Endothelial cell of hepatic sinusoid (primary cell): ENCODE results near the gene IRF3.
"Not testable (repeated sequence)": the region's sequence is repeated elsewhere in the genome, so short reads cannot be mapped to it uniquely, and the experiment has no call there.

Source experiments
- in situ Hi-C: cut with HindIII; loops from 2 replicates; pipeline ENCODE4 v1.10.0; 2017; ENCODE audit warnings: low sequenced_read_pairs

IRF3 gene

GRCh38 chr19:49631014-49631588 is 34.6 kb downstream of the IRF3 start:
- in situ Hi-C loops: no loop called here

GRCh38 chr19:49629659-49630058 is 36.0 kb downstream of the IRF3 start:
- in situ Hi-C loops: no loop called here

DNA sequence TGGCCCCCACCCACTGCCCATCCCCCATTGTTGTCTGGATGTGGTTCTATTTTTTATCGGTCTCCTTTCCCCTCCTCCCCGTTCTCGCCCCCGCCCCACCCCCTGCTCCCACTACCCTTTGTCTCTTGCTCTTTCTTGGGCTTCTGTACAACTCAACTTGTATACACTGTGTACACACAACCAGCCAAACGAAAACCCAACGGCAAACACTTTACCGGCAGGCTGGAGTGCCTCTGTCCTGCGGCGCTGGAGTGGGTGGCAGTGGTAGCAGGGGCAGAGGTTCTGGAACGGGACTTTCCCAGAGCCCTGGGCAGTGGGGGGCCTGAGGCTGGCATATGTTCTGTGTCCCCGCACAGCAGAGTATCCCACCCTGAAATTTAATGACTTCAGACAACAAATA is 39.4 kb downstream of the IRF3 start:
- in situ Hi-C loops: no loop called here

GRCh38 chr19:49624967-49625910 is 40.4 kb downstream of the IRF3 start:
- in situ Hi-C loops: no loop called here

GRCh38 chr19:49617860-49618259 is 47.8 kb downstream of the IRF3 start:
- in situ Hi-C loops: not testable (repeated sequence)

GRCh38 chr19:49616945-49617344 is 48.7 kb downstream of the IRF3 start:
- in situ Hi-C loops: no loop called here

DNA sequence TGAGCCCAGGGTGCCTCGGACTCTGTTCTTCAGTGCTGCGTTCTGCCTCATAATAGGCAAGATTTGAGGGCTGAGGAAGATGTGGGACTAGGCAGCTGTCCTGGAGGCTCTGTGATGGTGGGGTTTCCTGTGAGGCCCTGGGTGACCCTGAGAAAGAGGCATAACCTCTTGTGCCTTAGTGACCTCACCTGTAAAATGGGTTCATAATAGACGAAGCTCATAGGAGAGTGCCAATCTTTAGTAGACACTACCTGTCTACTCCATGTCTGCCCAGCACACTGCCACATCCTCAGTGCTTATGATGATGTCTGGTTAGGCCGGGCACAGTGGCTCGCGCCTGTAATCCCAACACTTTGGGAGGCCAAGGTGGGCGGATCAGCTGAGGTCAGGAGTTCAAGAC is 49.1 kb downstream of the IRF3 start:
- in situ Hi-C loops: no loop called here

DNA sequence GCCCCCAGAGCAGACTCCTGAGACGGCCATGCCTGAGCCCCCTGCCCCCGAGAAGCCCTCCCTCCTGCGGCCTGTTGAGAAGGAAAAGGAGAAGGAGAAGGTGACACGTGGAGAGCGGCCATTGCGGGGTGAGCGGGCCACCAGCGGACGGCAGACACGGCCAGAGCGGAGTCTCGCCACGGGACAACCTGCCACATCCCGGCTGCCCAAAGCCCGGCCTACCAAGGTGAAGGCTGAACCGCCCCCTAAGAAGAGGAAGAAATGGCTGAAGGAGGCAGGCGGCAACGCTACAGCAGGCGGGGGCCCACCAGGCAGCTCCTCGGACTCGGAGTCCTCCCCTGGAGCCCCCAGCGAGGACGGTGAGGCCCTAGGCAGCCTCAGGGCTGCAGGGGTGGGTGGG is 49.8 kb downstream of the IRF3 start:
- in situ Hi-C loops: no loop called here

- in situ Hi-C loops: no loop called here
Measured at GRCh38 chr19:49614096-49614833, 51.4 kb downstream of the IRF3 start.

- in situ Hi-C loops: no loop called here
Measured at GRCh38 chr19:49613374-49613773, 52.3 kb downstream of the IRF3 start.
